HepG2 (cell line): ENCODE measurements around the gene PCBP1. TPM values are rescaled to one million over a fixed set of nuclear protein-coding genes. Genes with fewer than 3 reads are reported as not detected.
A peak's percentile ranks its signal among the peaks of the same experiment; 100 is the strongest.

Experiments used
- CBX5 ChIP-seq: sonication (generic); formaldehyde crosslinking; IDR thresholded peaks from 2 replicates; pipeline ENCODE4 v1.4.0; 2020; ENCODE audit warnings: missing genetic modification reagents, borderline replicate concordance
- IKZF1 ChIP-seq: fragments of 450-650 bp; IDR thresholded peaks from 2 replicates; pipeline ENCODE4 v1.7.1; 2016
- KDM2A ChIP-seq: sonication (generic); formaldehyde crosslinking; IDR thresholded peaks from 2 replicates; pipeline ENCODE4 v1.4.0; 2020; ENCODE audit warnings: low read depth, missing genetic modification reagents, borderline replicate concordance
- MYNN ChIP-seq: sonication (generic); formaldehyde crosslinking; IDR thresholded peaks from 2 replicates; pipeline ENCODE4 v1.4.0; 2020; ENCODE audit warnings: mild to moderate bottlenecking, low read depth, missing genetic modification reagents
- MZF1 ChIP-seq: sonication (generic); formaldehyde crosslinking; IDR thresholded peaks from 2 replicates; pipeline ENCODE4 v1.8.1; 2023; ENCODE audit warnings: mild to moderate bottlenecking, missing genetic modification reagents, borderline replicate concordance
- SMAD1 ChIP-seq: sonication (generic); formaldehyde crosslinking; IDR thresholded peaks from 2 replicates; pipeline ENCODE4 v1.4.0; 2020; ENCODE audit warnings: missing genetic modification reagents, low read depth, mild to moderate bottlenecking, borderline replicate concordance
- U2AF2 ChIP-seq: fragments of 200-400 bp; formaldehyde crosslinking; IDR thresholded peaks from 2 replicates; pipeline ENCODE4 v1.6.1; 2017; ENCODE audit warnings: low read depth, mild to moderate bottlenecking, low read length
- ZNF468 ChIP-seq: sonication (generic); formaldehyde crosslinking; IDR thresholded peaks from 2 replicates; pipeline ENCODE4 v1.8.0; 2022; ENCODE audit warnings: mild to moderate bottlenecking, moderate library complexity, missing genetic modification reagents
- ZNF550 ChIP-seq: sonication (generic); formaldehyde crosslinking; IDR thresholded peaks from 2 replicates; pipeline ENCODE4 v1.4.0; 2020; ENCODE audit warnings: mild to moderate bottlenecking, missing genetic modification reagents, borderline replicate concordance
- ZNF660 ChIP-seq: sonication (generic); formaldehyde crosslinking; IDR thresholded peaks from 2 replicates; pipeline ENCODE4 v1.5.1; 2020; ENCODE audit warnings: mild to moderate bottlenecking, low read depth, missing genetic modification reagents, borderline replicate concordance
- ZNF691 ChIP-seq: sonication (generic); formaldehyde crosslinking; IDR thresholded peaks from 2 replicates; pipeline ENCODE4 v1.4.0; 2020; ENCODE audit warnings: missing genetic modification reagents, low read depth, mild to moderate bottlenecking, borderline replicate concordance
- ZNF761 ChIP-seq: sonication (generic); formaldehyde crosslinking; conservative IDR thresholded peaks from 2 replicates; pipeline ENCODE4 v1.4.0; 2020; ENCODE audit warnings: mild to moderate bottlenecking, missing genetic modification reagents
- ZNF841 ChIP-seq: sonication (generic); formaldehyde crosslinking; IDR thresholded peaks from 2 replicates; pipeline ENCODE4 v1.8.1; 2023; ENCODE audit warnings: missing genetic modification reagents, borderline replicate concordance
- polyA plus RNA-seq, 8 experiments: library from polyadenylated mRNA; depleted of rRNA in 3 of 8; stranded (reverse) in 7 of 8; unstranded in 1 of 8; fragments of >200 nt; fragmentation: Illumina TruSeq in 4 of 8; extraction: Trizol in 4 of 8; gene quantifications; 2 replicates each; pipeline versions ENCODE4 v1.2.1 to v1.2.3, GENCODE V29; 2011 to 2016; ENCODE audit warnings: low read depth in 4 of 8, missing spikeins in 1 of 8, mixed read lengths in 1 of 8; ENCODE audit not compliant: insufficient read depth in 1 of 8
- total RNA-seq, 5 experiments: library from RNA; depleted of rRNA; stranded (reverse); fragments of >200 nt; fragmentation: Illumina TruSeq; extraction: Trizol; gene quantifications; 2 replicates each; pipeline ENCODE4 v1.2.3, GENCODE V29; 2016; ENCODE audit warnings: low read depth in 1 of 5
- TF ChIP-seq, protein P1 (sequence below): sonication (generic); formaldehyde crosslinking; conservative IDR thresholded peaks from 2 replicates; pipeline ENCODE4 v1.4.0; 2020; ENCODE audit warnings: mild to moderate bottlenecking, missing genetic modification reagents, moderate library complexity
- TF ChIP-seq, protein P2 (sequence below): sonication (generic); formaldehyde crosslinking; IDR thresholded peaks from 2 replicates; pipeline ENCODE4 v1.4.0; 2020; ENCODE audit warnings: missing genetic modification reagents, borderline replicate concordance
- TF ChIP-seq, protein P3 (sequence below): sonication (generic); formaldehyde crosslinking; IDR thresholded peaks from 2 replicates; pipeline ENCODE4 v1.8.0; 2022; ENCODE audit warnings: mild to moderate bottlenecking, missing genetic modification reagents; ENCODE audit not compliant: insufficient replicate concordance

Gene PCBP1
- total and polyA plus RNA-seq, 2 of the 13 experiments (the other 11 are each of a cell fraction or from before 2014, with no cell fraction given): 32.0 to 137 TPM

GRCh38 chr2:70087702-70088597 lies 673 bp downstream of the PCBP1 start (continued):
- TF ChIP-seq, protein P1, sequence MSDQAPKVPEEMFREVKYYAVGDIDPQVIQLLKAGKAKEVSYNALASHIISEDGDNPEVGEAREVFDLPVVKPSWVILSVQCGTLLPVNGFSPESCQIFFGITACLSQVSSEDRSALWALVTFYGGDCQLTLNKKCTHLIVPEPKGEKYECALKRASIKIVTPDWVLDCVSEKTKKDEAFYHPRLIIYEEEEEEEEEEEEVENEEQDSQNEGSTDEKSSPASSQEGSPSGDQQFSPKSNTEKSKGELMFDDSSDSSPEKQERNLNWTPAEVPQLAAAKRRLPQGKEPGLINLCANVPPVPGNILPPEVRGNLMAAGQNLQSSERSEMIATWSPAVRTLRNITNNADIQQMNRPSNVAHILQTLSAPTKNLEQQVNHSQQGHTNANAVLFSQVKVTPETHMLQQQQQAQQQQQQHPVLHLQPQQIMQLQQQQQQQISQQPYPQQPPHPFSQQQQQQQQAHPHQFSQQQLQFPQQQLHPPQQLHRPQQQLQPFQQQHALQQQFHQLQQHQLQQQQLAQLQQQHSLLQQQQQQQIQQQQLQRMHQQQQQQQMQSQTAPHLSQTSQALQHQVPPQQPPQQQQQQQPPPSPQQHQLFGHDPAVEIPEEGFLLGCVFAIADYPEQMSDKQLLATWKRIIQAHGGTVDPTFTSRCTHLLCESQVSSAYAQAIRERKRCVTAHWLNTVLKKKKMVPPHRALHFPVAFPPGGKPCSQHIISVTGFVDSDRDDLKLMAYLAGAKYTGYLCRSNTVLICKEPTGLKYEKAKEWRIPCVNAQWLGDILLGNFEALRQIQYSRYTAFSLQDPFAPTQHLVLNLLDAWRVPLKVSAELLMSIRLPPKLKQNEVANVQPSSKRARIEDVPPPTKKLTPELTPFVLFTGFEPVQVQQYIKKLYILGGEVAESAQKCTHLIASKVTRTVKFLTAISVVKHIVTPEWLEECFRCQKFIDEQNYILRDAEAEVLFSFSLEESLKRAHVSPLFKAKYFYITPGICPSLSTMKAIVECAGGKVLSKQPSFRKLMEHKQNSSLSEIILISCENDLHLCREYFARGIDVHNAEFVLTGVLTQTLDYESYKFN (CRISPR knock-in tag): 0 out of 2 replicates have a peak, but pooled peaks have one; percentile 43
- TF ChIP-seq ZNF761 (CRISPR knock-in tag): no peak; the same call in 1 of the 2 replicates
- TF ChIP-seq MZF1 (CRISPR knock-in tag): 0 out of 2 replicates have a peak, but pooled peaks have one; percentile 34
- TF ChIP-seq U2AF2: no peak
- TF ChIP-seq, protein P2, sequence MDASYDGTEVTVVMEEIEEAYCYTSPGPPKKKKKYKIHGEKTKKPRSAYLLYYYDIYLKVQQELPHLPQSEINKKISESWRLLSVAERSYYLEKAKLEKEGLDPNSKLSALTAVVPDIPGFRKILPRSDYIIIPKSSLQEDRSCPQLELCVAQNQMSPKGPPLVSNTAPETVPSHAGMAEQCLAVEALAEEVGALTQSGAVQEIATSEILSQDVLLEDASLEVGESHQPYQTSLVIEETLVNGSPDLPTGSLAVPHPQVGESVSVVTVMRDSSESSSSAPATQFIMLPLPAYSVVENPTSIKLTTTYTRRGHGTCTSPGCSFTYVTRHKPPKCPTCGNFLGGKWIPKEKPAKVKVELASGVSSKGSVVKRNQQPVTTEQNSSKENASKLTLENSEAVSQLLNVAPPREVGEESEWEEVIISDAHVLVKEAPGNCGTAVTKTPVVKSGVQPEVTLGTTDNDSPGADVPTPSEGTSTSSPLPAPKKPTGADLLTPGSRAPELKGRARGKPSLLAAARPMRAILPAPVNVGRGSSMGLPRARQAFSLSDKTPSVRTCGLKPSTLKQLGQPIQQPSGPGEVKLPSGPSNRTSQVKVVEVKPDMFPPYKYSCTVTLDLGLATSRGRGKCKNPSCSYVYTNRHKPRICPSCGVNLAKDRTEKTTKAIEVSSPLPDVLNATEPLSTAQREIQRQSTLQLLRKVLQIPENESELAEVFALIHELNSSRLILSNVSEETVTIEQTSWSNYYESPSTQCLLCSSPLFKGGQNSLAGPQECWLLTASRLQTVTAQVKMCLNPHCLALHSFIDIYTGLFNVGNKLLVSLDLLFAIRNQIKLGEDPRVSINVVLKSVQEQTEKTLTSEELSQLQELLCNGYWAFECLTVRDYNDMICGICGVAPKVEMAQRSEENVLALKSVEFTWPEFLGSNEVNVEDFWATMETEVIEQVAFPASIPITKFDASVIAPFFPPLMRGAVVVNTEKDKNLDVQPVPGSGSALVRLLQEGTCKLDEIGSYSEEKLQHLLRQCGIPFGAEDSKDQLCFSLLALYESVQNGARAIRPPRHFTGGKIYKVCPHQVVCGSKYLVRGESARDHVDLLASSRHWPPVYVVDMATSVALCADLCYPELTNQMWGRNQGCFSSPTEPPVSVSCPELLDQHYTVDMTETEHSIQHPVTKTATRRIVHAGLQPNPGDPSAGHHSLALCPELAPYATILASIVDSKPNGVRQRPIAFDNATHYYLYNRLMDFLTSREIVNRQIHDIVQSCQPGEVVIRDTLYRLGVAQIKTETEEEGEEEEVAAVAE (CRISPR knock-in tag): 0 out of 2 replicates have a peak, but pooled peaks have one; percentile 18
- no peak; the same call in 1 of the 2 replicates for TF ChIP-seq CBX5
- TF ChIP-seq ZNF841 (CRISPR knock-in tag): no peak
- 0 out of 2 replicates have a peak, but pooled peaks have one; percentile 61 for TF ChIP-seq ZNF660
- no peak for TF ChIP-seq MYNN (CRISPR knock-in tag)
- TF ChIP-seq IKZF1: no peak
- no peak for TF ChIP-seq SMAD1 (CRISPR knock-in tag)
- TF ChIP-seq ZNF691: 0 out of 2 replicates have a peak, but pooled peaks have one; percentile 59
- peak; percentile 85 for TF ChIP-seq KDM2A
- TF ChIP-seq ZNF468 (CRISPR knock-in tag): no peak
- no peak for TF ChIP-seq ZNF550
- TF ChIP-seq, protein P3, sequence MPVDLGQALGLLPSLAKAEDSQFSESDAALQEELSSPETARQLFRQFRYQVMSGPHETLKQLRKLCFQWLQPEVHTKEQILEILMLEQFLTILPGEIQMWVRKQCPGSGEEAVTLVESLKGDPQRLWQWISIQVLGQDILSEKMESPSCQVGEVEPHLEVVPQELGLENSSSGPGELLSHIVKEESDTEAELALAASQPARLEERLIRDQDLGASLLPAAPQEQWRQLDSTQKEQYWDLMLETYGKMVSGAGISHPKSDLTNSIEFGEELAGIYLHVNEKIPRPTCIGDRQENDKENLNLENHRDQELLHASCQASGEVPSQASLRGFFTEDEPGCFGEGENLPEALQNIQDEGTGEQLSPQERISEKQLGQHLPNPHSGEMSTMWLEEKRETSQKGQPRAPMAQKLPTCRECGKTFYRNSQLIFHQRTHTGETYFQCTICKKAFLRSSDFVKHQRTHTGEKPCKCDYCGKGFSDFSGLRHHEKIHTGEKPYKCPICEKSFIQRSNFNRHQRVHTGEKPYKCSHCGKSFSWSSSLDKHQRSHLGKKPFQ: peak; percentile 81
